Neural cell (in vitro differentiated cells): ENCODE results near the gene ADGRF5. TPM values are rescaled to one million over a fixed set of nuclear protein-coding genes. Genes with fewer than 3 reads are reported as not detected.

Source experiments
- H2AFZ ChIP-seq: fragments of 200-600, 300-800 bp; sonication (generic), shearing (Covaris generic); 2 replicates; pipeline ENCODE4 v1.6.0; 2014; ENCODE audit warnings: low read depth, mild to moderate bottlenecking, antibody characterized with exemption, low read length, moderate library complexity
- H3F3A ChIP-seq: fragments of 200-600 bp; shearing (Covaris generic); 2 replicates; pipeline ENCODE4 v1.6.1; 2016; ENCODE audit warnings: mild to moderate bottlenecking, moderate library complexity, mixed read lengths, antibody characterized with exemption, low read length; ENCODE audit not compliant: insufficient read depth, poor library complexity, severe bottlenecking
- H3K27ac ChIP-seq: fragments of 200-600, 300-800 bp; sonication (generic), shearing (Covaris generic); 2 replicates; pipeline ENCODE4 v1.5.1; 2014; ENCODE audit warnings: mild to moderate bottlenecking, low read length, moderate library complexity
- H3K27me3 ChIP-seq: fragments of 300-800, 200-600 bp; sonication (generic), shearing (Covaris generic); 2 replicates; pipeline ENCODE4 v1.6.0; 2014; ENCODE audit warnings: mild to moderate bottlenecking, low read depth, low read length, moderate library complexity; ENCODE audit not compliant: insufficient read depth
- H3K36me3 ChIP-seq: fragments of 300-800, 200-600 bp; sonication (generic), shearing (Covaris generic); 2 replicates; pipeline ENCODE4 v1.5.1; 2014; ENCODE audit warnings: mild to moderate bottlenecking, antibody characterized with exemption, low read length, moderate library complexity; ENCODE audit not compliant: insufficient read depth
- H3K4me2 ChIP-seq: fragments of 300-800, 200-600 bp; sonication (generic), shearing (Covaris generic); 2 replicates; pipeline ENCODE4 v1.6.0; 2014; ENCODE audit warnings: mild to moderate bottlenecking, low read length
- H3K4me3 ChIP-seq: fragments of 300-800, 200-600 bp; sonication (generic), shearing (Covaris generic); 2 replicates; pipeline ENCODE4 v1.5.1; 2014; ENCODE audit warnings: mild to moderate bottlenecking, low read length, moderate library complexity
- H3K79me2 ChIP-seq: fragments of 200-600 bp; shearing (Covaris generic); replicated peaks from 2 replicates; pipeline ENCODE4 v1.6.0; 2014; ENCODE audit warnings: mild to moderate bottlenecking, low read length, moderate library complexity; ENCODE audit not compliant: insufficient read depth
- H3K9ac ChIP-seq: fragments of 300-800, 200-600 bp; sonication (generic), shearing (Covaris generic); 2 replicates; pipeline ENCODE4 v1.6.1; 2016; ENCODE audit warnings: mild to moderate bottlenecking, low read length, mixed read lengths
- H3K9me2 ChIP-seq: fragments of 200-600 bp; shearing (Covaris generic); 2 replicates; pipeline ENCODE4 v1.6.1; 2016; ENCODE audit warnings: mild to moderate bottlenecking, low read length, mixed read lengths; ENCODE audit not compliant: insufficient read depth
- H3K9me3 ChIP-seq: fragments of 200-600, 300-800 bp; sonication (generic), shearing (Covaris generic); 2 replicates; pipeline ENCODE4 v1.6.1; 2016; ENCODE audit warnings: mild to moderate bottlenecking, mixed run types, low read length, moderate library complexity, mixed read lengths
- H4K20me1 ChIP-seq: fragments of 200-600 bp; shearing (Covaris generic); 2 replicates; pipeline ENCODE4 v1.6.1; 2016; ENCODE audit warnings: mild to moderate bottlenecking, mixed run types; ENCODE audit not compliant: insufficient read depth
- EP300 ChIP-seq: fragments of 450-650 bp; conservative IDR thresholded peaks from 2 replicates; pipeline ENCODE4 v1.6.1; 2014; ENCODE audit warnings: antibody characterized with exemption, mild to moderate bottlenecking, moderate library complexity; ENCODE audit not compliant: poor library complexity, severe bottlenecking
- EZH2 ChIP-seq: fragments of 200-600, 300-800 bp; shearing (Covaris generic), sonication (generic); IDR thresholded peaks from 2 replicates; pipeline ENCODE4 v1.6.1; 2014; ENCODE audit warnings: antibody characterized with exemption, low read length, borderline replicate concordance, mild to moderate bottlenecking; ENCODE audit not compliant: insufficient read depth, poor library complexity, severe bottlenecking
- MXI1 ChIP-seq: fragments of 450-650 bp; conservative IDR thresholded peaks from 2 replicates; pipeline ENCODE4 v1.6.1; 2014; ENCODE audit warnings: antibody characterized with exemption, mild to moderate bottlenecking; ENCODE audit not compliant: poor library complexity, severe bottlenecking
- POLR2AphosphoS5 ChIP-seq: IDR thresholded peaks from 2 replicates; pipeline ENCODE4 v1.6.1; 2012
- RAD21 ChIP-seq: fragments of 450-650 bp; conservative IDR thresholded peaks from 2 replicates; pipeline ENCODE4 v1.6.1; 2014; ENCODE audit warnings: antibody characterized with exemption, mild to moderate bottlenecking, moderate library complexity
- REST ChIP-seq: IDR thresholded peaks from 2 replicates; pipeline ENCODE4 v1.6.1; 2012; ENCODE audit warnings: borderline replicate concordance
- SMC3 ChIP-seq: fragments of 450-650 bp; conservative IDR thresholded peaks from 2 replicates; pipeline ENCODE4 v1.6.1; 2014; ENCODE audit warnings: antibody characterized with exemption, mild to moderate bottlenecking, moderate library complexity; ENCODE audit not compliant: poor library complexity
- TAF1 ChIP-seq: IDR thresholded peaks from 2 replicates; pipeline ENCODE4 v1.6.1; 2012; ENCODE audit warnings: low read depth
- polyA plus RNA-seq: library from polyadenylated mRNA; depleted of rRNA; stranded (reverse); fragments of >200 nt; gene quantifications from 2 replicates; pipeline ENCODE4 v1.2.3, GENCODE V29; 2014
- TF ChIP-seq, protein P1 (sequence below): fragments of 450-650 bp; IDR thresholded peaks from 2 replicates; pipeline ENCODE4 v1.5.1; 2014; ENCODE audit warnings: antibody characterized with exemption, mild to moderate bottlenecking, moderate library complexity; ENCODE audit not compliant: poor library complexity, severe bottlenecking

ADGRF5 gene
- polyA plus RNA-seq, 1 donor from 2014 or later, result not detected

GRCh38 chr6:46903175-46903574, 18.6 kb downstream of the ADGRF5 start:
- H3K36me3 ChIP-seq, result no peaks in the 10 kb centered on the region
- H3K9me3 ChIP-seq, result no peaks in the 10 kb centered on the region
- H3F3A ChIP-seq, result no peaks in the 10 kb centered on the region
- H2AFZ ChIP-seq, result no peak overlapping the region
- H3K79me2 ChIP-seq, result no peaks in the 10 kb centered on the region
- H3K4me3 ChIP-seq, result no peak overlapping the region
- H3K4me2 ChIP-seq, result no peak overlapping the region
- no peaks in the 10 kb centered on the region for H3K9me2 ChIP-seq
- H4K20me1 ChIP-seq, result no peaks in the 10 kb centered on the region
- no peaks in the 10 kb centered on the region for H3K27me3 ChIP-seq
- no peak overlapping the region for H3K9ac ChIP-seq
- no peak overlapping the region for H3K27ac ChIP-seq
- TF ChIP-seq EP300, result no peak
- TF ChIP-seq, protein P1, sequence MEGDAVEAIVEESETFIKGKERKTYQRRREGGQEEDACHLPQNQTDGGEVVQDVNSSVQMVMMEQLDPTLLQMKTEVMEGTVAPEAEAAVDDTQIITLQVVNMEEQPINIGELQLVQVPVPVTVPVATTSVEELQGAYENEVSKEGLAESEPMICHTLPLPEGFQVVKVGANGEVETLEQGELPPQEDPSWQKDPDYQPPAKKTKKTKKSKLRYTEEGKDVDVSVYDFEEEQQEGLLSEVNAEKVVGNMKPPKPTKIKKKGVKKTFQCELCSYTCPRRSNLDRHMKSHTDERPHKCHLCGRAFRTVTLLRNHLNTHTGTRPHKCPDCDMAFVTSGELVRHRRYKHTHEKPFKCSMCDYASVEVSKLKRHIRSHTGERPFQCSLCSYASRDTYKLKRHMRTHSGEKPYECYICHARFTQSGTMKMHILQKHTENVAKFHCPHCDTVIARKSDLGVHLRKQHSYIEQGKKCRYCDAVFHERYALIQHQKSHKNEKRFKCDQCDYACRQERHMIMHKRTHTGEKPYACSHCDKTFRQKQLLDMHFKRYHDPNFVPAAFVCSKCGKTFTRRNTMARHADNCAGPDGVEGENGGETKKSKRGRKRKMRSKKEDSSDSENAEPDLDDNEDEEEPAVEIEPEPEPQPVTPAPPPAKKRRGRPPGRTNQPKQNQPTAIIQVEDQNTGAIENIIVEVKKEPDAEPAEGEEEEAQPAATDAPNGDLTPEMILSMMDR, result no peak
- no peak for TF ChIP-seq TAF1
- no peak for TF ChIP-seq SMC3
- TF ChIP-seq POLR2AphosphoS5, result no peak
- no peak for TF ChIP-seq EZH2
- TF ChIP-seq REST, result no peak
- TF ChIP-seq MXI1, result no peak
- no peak for TF ChIP-seq RAD21

- H2AFZ ChIP-seq, result no peak overlapping the region
- no peak overlapping the region for H3K9ac ChIP-seq
- no peaks in the 10 kb centered on the region for H3K27me3 ChIP-seq
- no peak overlapping the region for H3K4me2 ChIP-seq
- TF ChIP-seq POLR2AphosphoS5, result no peak
- no peak for TF ChIP-seq MXI1
- TF ChIP-seq RAD21, result no peak
- no peak for TF ChIP-seq EP300
- TF ChIP-seq EZH2, result no peak
- TF ChIP-seq SMC3, result no peak
- TF ChIP-seq REST, result no peak
- TF ChIP-seq, protein P1, result no peak
- no peak for TF ChIP-seq TAF1
- H3K36me3 ChIP-seq, result no peaks in the 10 kb centered on the region
- H3F3A ChIP-seq, result no peaks in the 10 kb centered on the region
- H4K20me1 ChIP-seq, result no peaks in the 10 kb centered on the region
- H3K9me3 ChIP-seq, result no peaks in the 10 kb centered on the region
- H3K9me2 ChIP-seq, result no peaks in the 10 kb centered on the region
- no peak overlapping the region for H3K27ac ChIP-seq
- no peaks in the 10 kb centered on the region for H3K79me2 ChIP-seq
- no peak overlapping the region for H3K4me3 ChIP-seq
These were observed 19.8 kb downstream of the ADGRF5 start for GRCh38 chr6:46901882-46902314.
